AML-193 (cell line): ENCODE data around the gene IGFBP5.

Experiments
- DNase-seq, 2 experiments: peaks; one replicate each; lab custom pipeline; 2025; lab: John Stamatoyannopoulos, UW

IGFBP5 gene, protein sequence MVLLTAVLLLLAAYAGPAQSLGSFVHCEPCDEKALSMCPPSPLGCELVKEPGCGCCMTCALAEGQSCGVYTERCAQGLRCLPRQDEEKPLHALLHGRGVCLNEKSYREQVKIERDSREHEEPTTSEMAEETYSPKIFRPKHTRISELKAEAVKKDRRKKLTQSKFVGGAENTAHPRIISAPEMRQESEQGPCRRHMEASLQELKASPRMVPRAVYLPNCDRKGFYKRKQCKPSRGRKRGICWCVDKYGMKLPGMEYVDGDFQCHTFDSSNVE

DNA sequence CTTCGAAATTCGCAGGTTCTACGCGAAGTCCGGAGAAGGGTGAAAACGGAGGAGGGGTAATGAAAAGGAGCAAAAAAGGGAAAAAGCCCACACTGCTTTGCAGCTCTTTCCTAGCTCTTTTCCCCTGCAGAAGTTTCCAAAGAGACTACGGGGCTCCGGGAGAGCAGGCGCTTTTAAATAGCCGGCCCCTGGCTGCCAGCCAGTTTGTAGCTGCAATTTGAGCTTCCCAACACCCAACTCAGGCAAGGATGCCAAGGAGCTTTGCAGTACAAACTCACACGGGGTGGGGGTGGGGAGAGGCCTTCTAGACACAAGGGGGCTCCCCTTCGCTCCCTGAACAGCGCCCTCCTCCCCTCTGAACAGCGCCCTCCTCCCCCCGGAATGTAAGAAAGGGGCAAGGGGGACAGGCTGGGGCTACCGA is at the start of gene IGFBP5:
TSS of gene IGFBP5 (minus strand) at position 149 of the 421 bp plus-strand sequence. CDS start 774 bp downstream, outside the sequence.
- no peak for DNase-seq

DNA sequence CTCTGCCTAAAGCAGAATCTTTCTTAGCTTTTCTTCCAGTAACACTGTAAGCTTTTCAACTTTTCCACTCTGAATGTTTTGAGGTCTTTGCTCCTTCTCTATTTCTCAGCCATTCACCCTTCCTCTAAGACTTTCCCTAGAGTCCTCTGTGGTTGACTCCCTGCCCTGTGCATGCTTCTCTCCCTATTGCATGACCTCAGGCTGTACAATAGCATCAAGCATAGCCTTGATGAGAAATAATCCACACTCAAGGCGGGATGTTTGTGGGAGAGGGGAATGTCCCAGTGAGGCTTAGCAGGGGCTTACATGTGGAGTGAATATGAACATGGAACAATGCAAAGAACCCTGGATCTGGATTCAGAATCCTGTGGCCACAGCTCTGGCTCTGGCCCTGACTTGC is 48.4 kb upstream of the IGFBP5 start:
- no peak for DNase-seq

DNA sequence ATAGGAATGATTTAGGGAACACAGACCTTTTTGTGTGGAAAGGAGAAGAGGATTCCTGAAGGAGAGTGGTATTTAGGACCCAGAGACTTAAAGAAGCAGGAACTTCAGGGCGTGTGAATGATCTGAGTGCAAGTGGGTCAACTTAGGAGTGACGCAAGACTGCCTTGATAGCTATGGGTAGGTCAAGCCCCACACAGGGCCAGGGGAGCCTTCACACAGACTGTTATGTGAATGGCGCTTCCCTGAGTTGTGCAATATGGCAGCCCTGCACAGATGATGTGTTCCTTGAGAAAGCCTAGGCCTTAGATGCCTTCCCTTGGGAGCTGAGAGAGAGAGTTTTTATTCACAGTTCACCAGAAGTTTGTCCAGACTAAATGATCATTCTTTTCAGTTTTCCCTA is 47.1 kb upstream of the IGFBP5 start:
- DNase-seq, result no peak

DNA sequence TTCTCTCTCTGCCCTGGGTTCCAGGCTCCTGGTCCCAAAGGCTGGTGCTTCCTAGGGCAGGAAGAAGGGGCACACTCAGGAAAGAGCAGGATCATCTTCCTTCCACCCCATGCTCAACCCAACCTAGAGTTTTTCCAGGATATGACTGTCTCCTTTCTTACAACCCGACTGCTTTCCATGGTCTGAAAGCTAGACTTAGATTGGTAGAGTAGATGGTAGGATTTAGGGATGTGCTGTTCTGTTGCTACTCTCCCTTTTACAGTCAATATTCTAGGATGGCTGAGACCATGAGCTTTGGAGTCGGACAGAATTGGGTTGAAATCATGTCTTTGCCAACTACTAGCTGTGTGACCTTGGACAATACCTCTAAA is 45.9 kb upstream of the IGFBP5 start:
- no peak for DNase-seq

DNA sequence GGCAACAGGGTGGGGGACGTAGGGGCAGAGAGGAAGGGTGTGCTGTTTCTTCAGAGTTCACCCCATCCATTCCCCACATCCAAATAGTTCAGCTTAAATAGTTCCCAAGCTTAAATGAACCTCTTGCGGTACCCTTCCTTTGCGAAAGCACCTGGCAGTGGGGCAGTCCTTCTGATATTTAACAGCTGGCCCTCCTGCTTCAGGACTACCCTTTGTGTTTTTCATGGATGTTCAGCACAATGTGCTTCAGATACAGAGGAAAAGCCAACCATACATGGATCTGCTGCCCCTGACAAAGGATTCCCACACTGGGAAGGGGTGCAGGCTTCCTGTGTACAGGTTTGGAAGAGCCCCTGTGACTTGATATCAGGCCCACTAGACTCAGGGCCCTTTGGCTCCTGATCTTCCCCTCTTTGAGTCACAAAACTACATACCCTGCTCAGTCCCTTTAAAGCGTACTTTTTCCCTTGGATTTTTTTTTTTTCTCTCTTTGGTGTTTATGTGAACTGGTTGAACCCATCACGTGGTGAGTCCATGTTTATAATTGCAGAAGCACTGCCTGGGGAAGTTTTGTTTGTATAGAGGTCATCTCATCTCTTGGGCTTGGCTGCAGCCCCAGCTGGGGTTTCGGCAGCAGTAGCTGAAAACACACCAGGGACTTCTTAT is 45.3 kb upstream of the IGFBP5 start:
- DNase-seq, result no peak

DNA sequence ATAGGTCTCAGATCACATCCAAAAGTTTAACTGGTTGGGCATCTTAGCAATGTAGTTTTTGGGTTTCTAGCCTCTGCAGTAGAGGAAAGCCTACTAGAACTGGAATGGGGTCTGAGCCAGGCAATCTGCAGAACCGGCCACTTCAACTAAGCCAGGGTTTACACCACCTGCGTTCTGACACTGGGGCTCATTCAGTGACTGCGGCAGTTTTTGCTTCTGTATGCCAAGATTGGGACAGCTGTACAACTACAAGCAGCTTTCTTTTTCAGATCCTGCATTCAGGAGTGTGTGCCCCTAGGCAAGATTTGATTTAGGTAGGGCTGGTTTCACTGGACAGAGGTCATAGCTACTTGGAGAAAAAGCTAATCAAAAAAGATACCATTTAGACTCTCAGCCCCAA is 43.7 kb upstream of the IGFBP5 start:
- DNase-seq, result no peak

DNA sequence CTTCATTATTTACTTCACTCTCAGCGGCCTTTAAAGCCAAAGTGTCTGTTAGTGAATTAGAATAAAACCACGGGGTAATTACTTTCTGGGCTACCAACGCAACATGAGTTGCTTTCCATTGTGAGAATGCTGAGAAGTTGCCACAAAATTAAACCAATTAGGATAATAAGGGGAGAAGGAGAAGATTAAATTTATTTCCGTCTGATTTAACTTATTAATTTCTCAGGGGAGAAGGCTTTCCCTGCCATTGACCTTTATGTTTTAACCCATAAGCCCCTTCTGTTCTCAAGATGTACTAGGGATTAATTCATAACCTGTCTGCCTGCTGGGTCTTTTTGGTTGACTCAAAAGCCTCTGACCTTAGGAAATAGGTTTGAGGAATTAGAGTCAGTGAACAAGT is 42.3 kb upstream of the IGFBP5 start:
- no peak for DNase-seq

DNA sequence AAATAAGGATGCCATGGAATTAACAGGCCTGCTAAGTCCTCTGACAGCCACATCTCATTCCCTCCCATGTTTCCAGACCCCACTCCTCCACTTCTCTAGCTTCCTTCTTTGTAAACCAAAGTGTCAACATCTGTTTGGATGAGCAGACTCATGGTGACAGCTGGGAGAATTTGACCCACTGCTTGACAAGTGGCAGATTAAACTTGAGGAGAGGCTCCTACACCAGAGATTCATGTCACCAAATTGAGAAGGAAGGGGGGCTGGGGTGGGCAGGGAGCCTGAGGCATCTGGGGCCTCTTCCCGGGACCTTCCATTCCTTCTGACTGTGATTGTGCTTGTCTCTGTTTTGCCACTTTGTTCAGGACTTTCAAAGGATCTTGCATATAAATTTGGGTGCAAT is 41.0 kb upstream of the IGFBP5 start:
- DNase-seq, result no peak

DNA sequence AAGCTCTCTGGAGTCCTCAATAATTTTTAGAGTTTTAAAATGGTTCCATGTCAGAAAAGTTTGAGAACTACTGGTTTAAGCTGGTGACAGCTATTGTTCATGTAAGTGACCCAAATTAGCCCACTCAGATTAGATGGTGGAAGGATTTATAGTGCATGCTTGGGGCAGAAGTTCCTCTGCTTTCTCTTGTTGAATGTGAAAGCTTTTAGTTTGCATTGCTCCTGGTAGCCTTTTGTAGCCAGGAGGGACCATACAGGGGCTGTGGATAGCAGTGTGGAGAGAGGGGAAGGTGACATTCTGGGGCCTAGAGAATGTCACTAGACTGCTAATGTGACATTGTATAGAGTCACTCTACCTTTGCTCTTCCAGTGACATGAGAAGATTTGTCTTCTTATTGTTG is 40.3 kb upstream of the IGFBP5 start:
- no peak for DNase-seq

DNA sequence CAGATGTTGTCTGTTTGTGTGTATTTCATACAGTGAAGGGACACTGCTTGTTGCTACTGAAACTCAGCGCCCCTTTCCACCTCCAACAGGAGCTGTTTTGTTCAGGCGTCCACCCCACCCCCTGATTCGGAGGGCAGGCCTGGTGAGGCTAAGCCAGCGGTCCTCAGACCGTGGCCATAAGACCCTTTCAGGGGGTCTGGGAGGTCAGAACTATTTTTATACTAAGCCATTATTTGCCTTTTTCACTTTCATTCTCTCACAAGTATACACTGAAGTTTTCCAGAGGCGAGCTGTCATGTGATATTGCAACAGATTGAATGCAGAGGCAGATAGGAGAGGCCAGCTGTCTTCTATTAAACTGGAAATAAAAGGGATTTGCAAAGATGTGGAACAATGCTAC is 39.7 kb upstream of the IGFBP5 start:
- no peak for DNase-seq

DNA sequence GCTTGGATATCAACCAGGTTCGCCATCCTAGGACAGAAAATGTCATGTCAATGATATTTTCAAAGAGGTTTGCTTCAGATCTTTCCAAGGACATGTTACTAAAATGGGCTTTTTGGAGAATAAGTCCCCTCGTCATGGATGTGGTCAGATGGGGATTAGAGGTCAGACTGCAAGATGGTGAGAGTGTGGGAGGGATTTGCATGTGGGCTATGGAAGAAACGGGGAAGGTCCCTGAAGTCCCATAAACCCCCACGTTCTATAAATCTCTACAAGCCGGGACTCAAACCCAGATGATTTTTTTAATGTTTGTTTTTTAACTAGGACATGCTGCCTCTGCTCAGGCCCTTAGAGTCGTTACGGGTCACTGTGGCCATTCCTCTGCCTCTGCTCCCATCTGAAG is 37.7 kb upstream of the IGFBP5 start:
- no peak for DNase-seq

DNA sequence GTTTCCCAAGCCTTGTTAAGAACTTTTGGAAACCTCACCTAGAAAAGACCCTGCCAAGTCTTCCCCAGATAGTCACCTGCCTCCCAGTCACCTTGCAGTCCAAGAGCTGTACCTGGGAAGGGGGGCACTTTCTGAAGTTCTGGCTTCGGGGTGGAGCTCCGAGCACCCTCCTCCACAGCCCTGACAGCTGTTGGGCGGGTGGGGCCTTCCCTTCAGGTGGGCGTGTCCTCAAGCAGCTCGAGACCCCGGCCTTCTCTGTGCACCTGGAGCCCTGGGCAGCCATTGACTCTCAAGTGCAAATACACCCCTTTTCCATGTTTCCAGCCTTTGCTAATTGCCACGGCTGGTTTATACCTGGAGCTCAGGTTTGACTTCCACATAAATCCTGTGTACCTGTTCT is 37.0 kb upstream of the IGFBP5 start:
- no peak for DNase-seq

DNA sequence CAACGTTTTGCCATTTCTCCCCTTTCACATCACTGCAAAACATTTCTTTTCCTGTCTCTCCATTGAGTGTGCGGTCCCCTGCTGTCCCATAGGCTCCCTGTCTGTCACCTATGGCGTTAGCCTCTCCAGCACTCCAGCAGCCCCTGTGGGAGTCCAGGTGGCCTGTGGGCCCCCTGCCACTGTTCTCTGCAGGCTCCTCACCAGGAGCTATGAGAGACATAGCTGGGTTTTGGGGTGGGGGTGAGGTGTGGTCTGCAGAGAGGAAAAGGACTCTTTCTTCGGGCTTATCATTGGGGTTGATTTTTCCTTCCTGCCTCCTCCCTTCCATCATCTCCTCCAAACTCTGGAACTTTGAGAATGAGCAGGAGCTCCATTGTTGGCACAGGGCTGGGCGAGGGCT is 36.1 kb upstream of the IGFBP5 start:
- DNase-seq, result no peak

DNA sequence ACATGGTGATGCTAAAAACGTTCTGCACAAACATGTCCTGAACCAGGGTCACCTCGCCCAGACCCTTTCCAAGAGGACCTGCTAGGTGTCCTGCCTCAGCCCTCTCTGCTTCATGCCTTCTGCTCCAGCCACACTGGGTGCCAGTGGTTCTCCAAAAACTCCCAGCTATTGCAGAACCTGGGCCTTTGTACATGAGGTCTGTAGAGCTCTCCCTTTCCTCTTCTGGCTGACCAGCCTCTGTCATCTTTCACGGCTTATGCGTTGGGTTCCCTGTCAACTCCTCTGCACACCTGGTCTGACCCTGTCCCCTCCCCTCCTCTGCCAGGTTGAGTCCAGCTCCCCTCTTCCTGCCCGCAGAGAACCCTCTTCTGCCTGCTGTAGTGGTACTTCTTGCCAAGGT is 35.5 kb upstream of the IGFBP5 start:
- no peak for DNase-seq

DNA sequence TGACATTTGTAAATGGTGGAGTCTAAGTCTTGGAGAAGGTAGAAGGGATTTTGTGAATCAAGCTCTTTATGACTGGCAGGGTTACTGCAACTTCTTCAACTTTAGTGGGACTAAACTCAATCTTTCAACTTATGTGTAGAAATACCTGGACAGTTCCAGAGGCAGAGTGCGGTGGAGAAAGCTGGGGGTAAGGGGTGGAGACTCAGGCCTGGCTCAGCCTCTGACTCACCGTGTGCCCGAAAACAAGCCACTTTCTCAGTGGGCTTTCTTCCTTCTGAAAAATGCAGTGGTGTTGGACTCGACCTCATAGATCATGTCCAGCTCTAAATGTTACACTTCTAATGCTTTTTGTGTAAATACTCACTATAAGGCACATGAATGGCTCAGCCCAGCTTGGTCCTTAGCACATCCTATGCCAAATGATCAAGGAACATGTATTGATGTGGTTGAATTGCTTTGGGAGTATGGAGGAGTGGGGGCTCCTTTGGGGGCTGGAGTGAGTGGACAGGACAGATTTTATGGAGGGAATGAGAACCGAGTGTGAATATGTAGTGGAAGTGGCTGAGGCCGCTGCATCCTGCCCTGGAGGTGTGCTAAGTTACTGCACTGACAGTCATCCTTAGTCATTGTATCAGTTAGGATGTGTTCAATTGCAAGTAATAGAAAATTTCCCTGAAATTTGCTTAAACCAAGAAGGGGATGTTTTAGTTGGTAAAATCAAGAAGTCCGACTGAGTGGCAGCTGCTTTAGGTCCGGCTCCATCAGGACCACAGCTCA is 32.2 kb upstream of the IGFBP5 start:
- no peak for DNase-seq

DNA sequence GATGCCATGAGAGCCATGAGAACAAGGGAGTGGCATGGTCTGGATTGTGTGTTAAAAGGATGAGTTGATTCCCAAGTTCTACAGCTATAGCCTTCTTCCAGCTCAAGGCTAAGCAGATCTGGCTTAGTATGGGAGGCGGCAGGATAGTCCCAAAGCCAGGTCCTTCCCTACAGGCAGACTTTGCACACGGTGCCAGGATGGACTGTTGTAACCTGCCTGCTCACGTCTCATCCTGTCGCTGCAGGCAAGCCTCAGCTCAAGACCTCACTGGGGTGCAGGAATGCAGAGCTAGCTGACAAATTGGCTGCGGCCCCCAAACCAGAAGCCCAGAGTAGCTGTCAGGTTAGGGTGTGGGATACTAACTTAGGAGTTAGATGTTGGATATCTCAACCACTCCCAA is 28.8 kb upstream of the IGFBP5 start:
- DNase-seq, result no peak

DNA sequence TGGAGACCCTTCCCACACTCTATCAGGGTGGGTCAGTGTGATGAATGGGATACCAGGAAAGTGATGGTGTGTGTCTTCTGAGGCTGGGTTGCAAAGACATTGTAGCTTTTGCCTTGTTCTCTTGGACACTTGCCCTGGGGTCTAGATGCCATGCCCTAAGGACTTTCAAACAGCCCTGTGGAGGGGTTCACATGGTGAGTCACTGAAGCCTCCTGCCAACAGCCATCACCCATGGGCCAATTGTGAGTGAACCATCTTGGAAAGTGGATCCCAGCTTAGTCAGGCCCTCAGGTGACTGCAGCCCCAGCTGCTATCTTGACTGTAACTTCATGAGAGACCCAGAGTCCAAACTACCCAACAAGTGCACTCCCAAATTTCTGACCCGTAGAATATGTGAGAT is 25.8 kb upstream of the IGFBP5 start:
- DNase-seq, result no peak

DNA sequence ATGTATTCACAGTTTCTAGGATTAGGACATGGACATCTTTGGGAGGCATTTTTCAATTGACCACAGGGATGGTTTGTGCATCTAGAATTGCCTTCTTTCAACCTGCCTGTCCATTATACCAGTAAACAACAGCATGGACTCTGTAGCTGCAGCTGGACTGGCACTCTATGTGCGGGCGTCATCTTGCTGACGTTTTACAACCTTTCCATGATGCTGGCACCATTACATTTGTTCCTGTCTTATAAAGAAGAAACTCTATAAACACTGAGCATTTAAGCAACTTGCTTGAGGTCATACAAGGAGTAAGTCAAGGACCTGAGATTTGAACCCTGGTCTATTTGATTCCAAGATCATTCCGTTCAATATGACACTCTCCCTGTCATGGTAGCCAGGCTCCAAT is 25.4 kb upstream of the IGFBP5 start:
- no peak for DNase-seq

DNA sequence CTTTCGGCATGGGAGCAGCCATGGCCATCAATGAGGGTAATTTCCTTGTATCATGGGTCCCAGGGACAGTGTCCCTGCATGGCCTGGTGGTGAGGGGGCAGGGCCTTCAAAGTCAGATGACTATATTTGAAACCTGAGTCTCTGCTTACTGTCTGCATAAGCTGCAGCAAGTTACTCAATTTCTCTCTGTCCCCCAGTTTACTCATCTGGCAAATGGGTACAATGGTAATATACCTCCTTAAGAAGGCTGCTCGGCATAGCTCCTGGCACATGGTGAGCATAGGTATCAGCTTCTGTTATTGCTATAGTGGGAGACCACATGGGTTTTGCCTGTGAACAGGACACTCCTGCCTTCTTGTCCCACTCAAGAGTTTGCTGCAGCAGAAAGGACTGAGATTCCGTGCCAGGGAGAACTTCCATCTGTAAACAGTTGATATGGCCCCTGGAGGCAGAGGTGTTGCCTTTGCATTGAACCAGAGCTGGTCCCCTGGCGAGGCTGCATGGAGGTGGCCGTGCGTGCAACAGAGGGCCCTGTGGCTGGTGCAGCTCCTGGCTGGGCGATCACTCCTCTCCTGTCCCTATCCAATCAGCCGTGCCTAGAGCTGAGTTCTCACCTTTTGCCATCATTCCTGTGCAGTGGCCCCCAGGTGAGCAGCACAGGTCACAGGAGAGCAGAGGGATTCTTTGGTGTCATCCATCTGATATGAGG is 22.7 kb upstream of the IGFBP5 start:
- no peak for DNase-seq

DNA sequence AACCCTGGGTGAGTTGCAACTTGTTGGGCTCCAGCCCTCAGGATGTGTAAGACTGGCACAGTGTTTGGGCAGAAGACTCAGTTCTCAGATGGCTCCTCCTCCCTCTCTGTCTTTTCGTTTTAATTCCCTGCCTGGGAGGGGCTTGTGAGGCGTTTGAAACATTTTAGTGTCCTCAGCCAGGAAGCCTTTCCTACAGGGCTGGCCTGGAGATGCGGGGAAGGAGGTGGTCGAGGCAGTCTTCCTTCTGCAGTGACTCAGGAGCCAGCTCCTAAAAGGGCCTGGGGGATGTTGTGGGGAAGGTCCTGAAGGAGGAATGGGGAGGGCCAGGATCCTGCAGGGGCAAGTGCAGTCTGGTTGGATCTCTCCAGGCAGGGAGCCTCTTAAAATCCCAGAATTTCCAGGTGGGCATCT is 22.1 kb upstream of the IGFBP5 start:
- DNase-seq, result no peak

DNA sequence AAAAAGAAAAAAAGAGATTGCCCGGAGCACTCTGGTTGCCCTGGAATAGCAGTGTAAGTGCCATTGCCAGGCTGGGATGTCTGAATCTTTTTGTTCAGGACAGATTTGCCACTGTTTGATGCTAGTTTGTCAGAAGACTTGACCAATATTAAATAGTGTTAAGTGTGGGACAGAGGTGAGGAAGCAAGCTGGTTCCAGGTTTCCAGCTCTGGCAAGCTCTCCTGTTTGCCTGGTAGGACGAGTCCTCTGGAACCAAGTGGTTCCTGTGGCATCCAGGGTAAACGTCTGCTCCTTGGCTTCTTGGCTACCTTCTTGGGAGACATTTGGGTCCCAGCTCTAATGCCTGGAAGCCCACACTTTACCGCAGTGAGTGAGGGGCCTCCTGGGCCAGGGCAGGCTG is 20.8 kb upstream of the IGFBP5 start:
- DNase-seq, result no peak

DNA sequence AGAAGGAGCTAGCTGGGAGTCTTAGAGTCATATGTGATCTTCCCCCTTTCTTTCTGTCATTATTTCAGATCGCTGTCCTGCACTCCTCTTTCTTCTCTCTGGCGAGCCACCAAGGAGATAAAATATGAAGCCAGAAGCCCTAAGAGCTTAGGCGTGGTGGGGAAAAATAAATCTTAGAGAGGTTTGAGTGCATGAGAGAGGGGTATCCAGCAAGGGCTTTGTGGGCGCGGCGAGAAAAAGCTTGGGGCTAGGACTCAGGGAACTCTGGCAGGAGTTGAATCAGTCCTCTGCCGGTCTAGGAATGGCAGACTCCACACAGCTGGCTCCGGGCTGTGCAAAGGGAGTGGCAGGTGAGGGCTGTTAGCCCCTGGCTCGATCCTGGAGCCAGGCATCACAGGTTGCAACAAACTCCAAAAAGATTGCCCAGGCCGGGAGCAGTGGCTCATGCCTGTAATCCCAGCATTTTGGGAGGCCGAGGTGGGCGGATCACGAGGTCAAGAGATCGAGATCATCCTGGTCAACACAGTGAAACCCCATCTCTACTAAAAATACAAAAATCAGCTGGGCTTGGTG is 20.1 kb upstream of the IGFBP5 start:
- DNase-seq, result no peak
